Upper lobe of left lung (tissue), 6 donors: ENCODE results near the gene CFAP100. TPM values are rescaled to one million over a fixed set of nuclear protein-coding genes. Genes with fewer than 3 reads are reported as not detected.
A peak's percentile ranks its signal among the peaks of the same experiment; 100 is the strongest.

Experiments
- ATAC-seq, 2 donors: fragments of 200-7000 bp; cut with Tn5 transposase; one replicate each; pipeline ENCODE4 v1.9.1; 2022; ENCODE audit warnings: mild to moderate bottlenecking in 2 of 2, moderate library complexity in 2 of 2; ENCODE audit not compliant: low FRiP score in 2 of 2
- DNase-seq, 2 donors: peaks; one replicate each; pipeline ENCODE4 v3.0.0-alpha.2; 2019 to 2020
- H3K27ac ChIP-seq, 4 donors: fragments of 200-600 bp; sonication (generic); one replicate each; pipeline ENCODE4 v1.5.1; 2016 to 2019
- H3K27me3 ChIP-seq, 4 donors: fragments of 200-600 bp; sonication (generic); one replicate each; pipeline ENCODE4 v1.5.1; 2017 to 2019
- H3K36me3 ChIP-seq, 4 donors: fragments of 200-600 bp; sonication (generic); one replicate each; pipeline ENCODE4 v1.5.1; 2016 to 2019
- H3K4me1 ChIP-seq, 4 donors: fragments of 200-600 bp; sonication (generic); one replicate each; pipeline ENCODE4 v1.5.1; 2018 to 2019
- H3K4me3 ChIP-seq, 4 donors: fragments of 200-600 bp; sonication (generic); one replicate each; pipeline ENCODE4 v1.5.1; 2017 to 2019; ENCODE audit warnings: mild to moderate bottlenecking in 2 of 4, moderate library complexity in 1 of 4
- H3K9me3 ChIP-seq, 4 donors: fragments of 200-600 bp; sonication (generic); one replicate each; pipeline ENCODE4 v1.5.1; 2018 to 2019
- EP300 ChIP-seq, 4 donors: sonication (generic); formaldehyde crosslinking; IDR thresholded peaks; one replicate each; pipeline ENCODE4 v1.5.1; 2017; ENCODE audit warnings: antibody characterized with exemption in 4 of 4, control low read depth in 2 of 4
- POLR2A ChIP-seq, 4 donors: fragments of 450-650 bp; IDR thresholded peaks; one replicate each; pipeline ENCODE4 v1.5.1; 2016 to 2017; ENCODE audit warnings: antibody characterized with exemption in 4 of 4, mild to moderate bottlenecking in 2 of 4
- POLR2AphosphoS5 ChIP-seq, 2 donors: sonication (generic); formaldehyde crosslinking; IDR thresholded peaks; one replicate each; pipeline ENCODE4 v1.5.1; 2017; ENCODE audit warnings: antibody characterized with exemption in 2 of 2
- WGBS, 2 donors: methylation state at CpG; one replicate each; pipeline ENCODE4 v1.1.5; 2017 to 2018; 5-methylcytosine and 5-hydroxymethylcytosine counted together
- total RNA-seq, 6 donors: library from RNA; depleted of rRNA in 4 of 6; stranded (reverse); fragments of >200 nt in 4 of 6; gene quantifications; one replicate each; pipeline versions ENCODE4 v1.1.0 to v1.2.1, GENCODE V29; 2016 to 2021
- TF ChIP-seq, protein P1 (sequence below), 6 experiments: fragments of 450-650 bp in 4 of 6; fragments of 200-600 bp in 2 of 6; sonication (generic) in 2 of 6; IDR thresholded peaks; one replicate each; pipeline ENCODE4 v1.5.1; 2016 to 2019; ENCODE audit warnings: antibody characterized with exemption in 6 of 6
- donor health status: DM: no; HTN: no; CAD: no; lungs with moderate emphysema.
- donor health status: DM: no; HTN: yes; CAD: no; lungs with severe emphysema.

CFAP100 gene
- total RNA-seq, 6 donors from 2014 or later: 0.09 to 57.9 (median 21.6) TPM

GRCh38 chr3:126389794-126390146 is 4.9 kb upstream of the CFAP100 start:
- Histone ChIP-seq H3K4me3 (peak overlapping the region in 1 of 4 donors; percentile 37), H3K27ac (peak overlapping the region in 3 of 4 donors; percentile 74 to 80 (median 77)), H3K27me3 (peaks cover 0 to 4% (median 2%) of the 10 kb centered on the region in 4 donors), H3K36me3 (no peaks in the 10 kb centered on the region), H3K9me3 (no peaks in the 10 kb centered on the region), H3K4me1 (peaks cover 9 to 17% (median 14%) of the 10 kb centered on the region in 4 donors)
- TF ChIP-seq EP300 (IDR thresholded peaks at IDR 0.05) (no peak), POLR2A (IDR thresholded peaks at IDR 0.05) (no peak), POLR2AphosphoS5 (IDR thresholded peaks at IDR 0.05) (no peak)
- TF ChIP-seq, protein P1, sequence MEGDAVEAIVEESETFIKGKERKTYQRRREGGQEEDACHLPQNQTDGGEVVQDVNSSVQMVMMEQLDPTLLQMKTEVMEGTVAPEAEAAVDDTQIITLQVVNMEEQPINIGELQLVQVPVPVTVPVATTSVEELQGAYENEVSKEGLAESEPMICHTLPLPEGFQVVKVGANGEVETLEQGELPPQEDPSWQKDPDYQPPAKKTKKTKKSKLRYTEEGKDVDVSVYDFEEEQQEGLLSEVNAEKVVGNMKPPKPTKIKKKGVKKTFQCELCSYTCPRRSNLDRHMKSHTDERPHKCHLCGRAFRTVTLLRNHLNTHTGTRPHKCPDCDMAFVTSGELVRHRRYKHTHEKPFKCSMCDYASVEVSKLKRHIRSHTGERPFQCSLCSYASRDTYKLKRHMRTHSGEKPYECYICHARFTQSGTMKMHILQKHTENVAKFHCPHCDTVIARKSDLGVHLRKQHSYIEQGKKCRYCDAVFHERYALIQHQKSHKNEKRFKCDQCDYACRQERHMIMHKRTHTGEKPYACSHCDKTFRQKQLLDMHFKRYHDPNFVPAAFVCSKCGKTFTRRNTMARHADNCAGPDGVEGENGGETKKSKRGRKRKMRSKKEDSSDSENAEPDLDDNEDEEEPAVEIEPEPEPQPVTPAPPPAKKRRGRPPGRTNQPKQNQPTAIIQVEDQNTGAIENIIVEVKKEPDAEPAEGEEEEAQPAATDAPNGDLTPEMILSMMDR (IDR thresholded peaks at IDR 0.05): no peak
- DNase-seq (no peak), ATAC-seq (no peak)
- WGBS, 2 donors: 61 to 70% methylated on average over 17 of the region's 17 CpGs

- peaks cover 9 to 19% (median 17%) of the 10 kb centered on the region in 4 donors for H3K4me1 ChIP-seq
- peaks cover 0 to 8% (median 3%) of the 10 kb centered on the region in 4 donors for H3K27me3 ChIP-seq
- no peaks in the 10 kb centered on the region for H3K9me3 ChIP-seq
- ATAC-seq (no peak), DNase-seq (no peak)
- H3K27ac ChIP-seq: no peak overlapping the region
- no peak for TF ChIP-seq EP300 (IDR thresholded peaks at IDR 0.05)
- no peak for TF ChIP-seq POLR2A (IDR thresholded peaks at IDR 0.05)
- TF ChIP-seq POLR2AphosphoS5 (IDR thresholded peaks at IDR 0.05): no peak
- TF ChIP-seq, protein P1 (IDR thresholded peaks at IDR 0.05): no peak
- WGBS, 2 donors: 90 to 91% methylated on average over 15 of the region's 15 CpGs
- no peaks in the 10 kb centered on the region for H3K36me3 ChIP-seq
- no peak overlapping the region for H3K4me3 ChIP-seq
Observed at GRCh38 chr3:126390201-126390600, 4.5 kb upstream of the CFAP100 start.

DNA sequence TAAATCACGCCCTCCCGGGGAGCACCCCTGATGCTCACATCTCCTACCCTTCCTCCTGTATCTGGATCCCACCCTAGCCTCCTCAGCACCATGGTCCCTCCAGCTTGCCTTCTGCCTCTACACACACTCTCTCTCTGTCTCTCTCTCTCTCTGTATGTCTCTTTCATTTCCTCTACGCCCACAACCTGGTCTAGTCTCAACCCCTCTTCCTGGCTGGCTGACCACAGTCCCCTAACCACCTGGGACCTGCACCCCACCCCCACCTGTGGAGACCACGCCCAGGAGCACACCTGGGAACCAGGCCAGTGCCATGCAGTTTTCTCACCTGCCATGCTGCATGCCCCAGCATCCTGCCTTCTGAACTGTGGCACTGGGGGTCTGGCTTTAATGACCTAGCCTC is 4.0 kb upstream of the CFAP100 start:
- no peaks in the 10 kb centered on the region for H3K36me3 ChIP-seq
- TF ChIP-seq POLR2AphosphoS5 (IDR thresholded peaks at IDR 0.05) (no peak), EP300 (IDR thresholded peaks at IDR 0.05) (no peak), POLR2A (IDR thresholded peaks at IDR 0.05) (no peak)
- TF ChIP-seq, protein P1 (IDR thresholded peaks at IDR 0.05): no peak
- no peak for ATAC-seq
- 74 to 76% methylated on average over 4 of the region's 4 CpGs for WGBS, 2 donors
- DNase-seq: no peak
- H3K4me3 ChIP-seq: no peak overlapping the region
- peaks cover 9 to 19% (median 17%) of the 10 kb centered on the region in 4 donors for H3K4me1 ChIP-seq
- no peak overlapping the region for H3K27ac ChIP-seq
- H3K27me3 ChIP-seq: peaks cover 0 to 8% (median 3%) of the 10 kb centered on the region in 4 donors
- H3K9me3 ChIP-seq: no peaks in the 10 kb centered on the region

- WGBS, 2 donors: 38 to 53% methylated on average over 1 of the region's 1 CpG
- H3K27me3 ChIP-seq: peaks cover 0 to 8% (median 3%) of the 10 kb centered on the region in 4 donors
- no peak overlapping the region for H3K27ac ChIP-seq
- TF ChIP-seq POLR2A (IDR thresholded peaks at IDR 0.05) (no peak), EP300 (IDR thresholded peaks at IDR 0.05) (no peak), POLR2AphosphoS5 (IDR thresholded peaks at IDR 0.05) (no peak)
- TF ChIP-seq, protein P1 (IDR thresholded peaks at IDR 0.05): no peak
- H3K9me3 ChIP-seq: no peaks in the 10 kb centered on the region
- no peak for DNase-seq
- H3K4me1 ChIP-seq: peaks cover 9 to 19% (median 17%) of the 10 kb centered on the region in 4 donors
- ATAC-seq: no peak
- no peaks in the 10 kb centered on the region for H3K36me3 ChIP-seq
- no peak overlapping the region for H3K4me3 ChIP-seq
Observed at GRCh38 chr3:126391631-126392030, 3.1 kb upstream of the CFAP100 start.

GRCh38 chr3:126392246-126392645 is 2.5 kb upstream of the CFAP100 start:
- no peak overlapping the region for H3K27ac ChIP-seq
- peaks cover 0 to 8% (median 3%) of the 10 kb centered on the region in 4 donors for H3K27me3 ChIP-seq
- H3K9me3 ChIP-seq: no peaks in the 10 kb centered on the region
- H3K36me3 ChIP-seq: no peaks in the 10 kb centered on the region
- DNase-seq (no peak), ATAC-seq (no peak)
- no peak overlapping the region for H3K4me3 ChIP-seq
- peaks cover 9 to 19% (median 17%) of the 10 kb centered on the region in 4 donors for H3K4me1 ChIP-seq
- 78 to 81% methylated on average over 11 to 12 of the region's 12 CpGs for WGBS, 2 donors
- TF ChIP-seq POLR2AphosphoS5 (IDR thresholded peaks at IDR 0.05) (no peak), EP300 (IDR thresholded peaks at IDR 0.05) (no peak), POLR2A (IDR thresholded peaks at IDR 0.05) (no peak)
- TF ChIP-seq, protein P1 (IDR thresholded peaks at IDR 0.05): no peak
